Medulla oblongata (tissue), 1 donor: ENCODE results near the gene ANKRD65.
A peak's percentile ranks its signal among the peaks of the same experiment; 100 is the strongest.
"Not testable (repeated sequence)": the region's sequence is repeated elsewhere in the genome, so short reads cannot be mapped to it uniquely, and the experiment has no call there.

Experiments used
- DNase-seq: peaks from one replicate; pipeline ENCODE4 v3.0.0-alpha.2; 2015; ENCODE audit errors: extremely low spot score

ANKRD65 gene

GRCh38 chr1:1417825-1418463, 3.1 kb downstream of the ANKRD65 start:
- not testable (repeated sequence) for DNase-seq

GRCh38 chr1:1417396-1417795, 3.7 kb downstream of the ANKRD65 start:
- DNase-seq: not testable (repeated sequence)

GRCh38 chr1:1415751-1416150, 5.3 kb downstream of the ANKRD65 start:
- DNase-seq: no peak

GRCh38 chr1:1412311-1412902, 8.7 kb downstream of the ANKRD65 start:
- DNase-seq: not testable (repeated sequence)

- DNase-seq: no peak
Observed at GRCh38 chr1:1411626-1412025, 9.4 kb downstream of the ANKRD65 start.

GRCh38 chr1:1410238-1410637, 10.8 kb downstream of the ANKRD65 start:
- DNase-seq: not testable (repeated sequence)

GRCh38 chr1:1407636-1408318, 13.3 kb downstream of the ANKRD65 start:
- DNase-seq: no peak

- DNase-seq: peak; percentile 95
Observed at GRCh38 chr1:1406821-1407635, 14.0 kb downstream of the ANKRD65 start, which contains the start of gene MRPL20. Gene MRPL20, minus strand, starts transcription at chr1:1407293. Its CDS starts 76 bp downstream, at chr1:1407217.

GRCh38 chr1:1406101-1406820, 14.8 kb downstream of the ANKRD65 start:
- DNase-seq: no peak

GRCh38 chr1:1403653-1404052, 17.4 kb downstream of the ANKRD65 start:
- DNase-seq: no peak

GRCh38 chr1:1402901-1403392, 18.1 kb downstream of the ANKRD65 start:
- not testable (repeated sequence) for DNase-seq

GRCh38 chr1:1402072-1402900, 18.8 kb downstream of the ANKRD65 start:
- no peak for DNase-seq

- no peak for DNase-seq
Observed at GRCh38 chr1:1401457-1402010, 19.5 kb downstream of the ANKRD65 start.

- DNase-seq: no peak
Observed at GRCh38 chr1:1400576-1401456, 20.3 kb downstream of the ANKRD65 start.

- no peak for DNase-seq
Observed at GRCh38 chr1:1399872-1400575, 21.1 kb downstream of the ANKRD65 start.

GRCh38 chr1:1399187-1399871, 21.7 kb downstream of the ANKRD65 start, which contains the start of gene CCNL2:
Gene CCNL2, minus strand, starts transcription at chr1:1399335. Its CDS starts 29 bp downstream, at chr1:1399306.
- DNase-seq: peak; percentile 97

GRCh38 chr1:1398677-1399186, 22.3 kb downstream of the ANKRD65 start:
- no peak for DNase-seq
